ENCODE measurements around the gene RBM6. TPM values are rescaled to one million over a fixed set of nuclear protein-coding genes. Genes with fewer than 3 reads are reported as not detected.

Gene RBM6
- total RNA-seq, 1 experiment from 2014 or later, result 90.7 TPM

- H3K56ac ChIP-seq (ENCODE audit: insufficient read length, low read depth, low read length), result no peak overlapping the region
- no peak overlapping the region for H3K4me2 ChIP-seq (ENCODE audit: insufficient read depth, insufficient read length, low read length)
- H3K9me3 Mint-ChIP-seq, result no peaks in the 10 kb centered on the region
- H2BK15ac ChIP-seq (ENCODE audit: low read depth, low read length), result no peak overlapping the region
- H3K23me2 ChIP-seq (ENCODE audit: insufficient read length, low read depth, low read length, poor library complexity, severe bottlenecking), result no peaks in the 10 kb centered on the region
- H2BK20ac ChIP-seq (ENCODE audit: low read depth, low read length, poor library complexity, severe bottlenecking), result no peak overlapping the region
- H3K79me2 ChIP-seq (ENCODE audit: insufficient read depth, low read length), result no peaks in the 10 kb centered on the region
- H3K23ac ChIP-seq (ENCODE audit: insufficient read length, low read depth, low read length), result no peak overlapping the region
- no peak overlapping the region for H3K18ac ChIP-seq (ENCODE audit: insufficient read length, low read depth, low read length)
- H3K9me3 ChIP-seq (ENCODE audit: control insufficient read depth, low read depth, low read length), result no peaks in the 10 kb centered on the region
- no peak overlapping the region for H3K27ac ChIP-seq (ENCODE audit: insufficient read length, low read depth, low read length)
- no peak overlapping the region for H2BK120ac ChIP-seq (ENCODE audit: low read depth, low read length, poor library complexity, severe bottlenecking)
- no peaks in the 10 kb centered on the region for H4K20me1 ChIP-seq (ENCODE audit: control insufficient read depth, insufficient read depth, insufficient read length)
- H2AFZ ChIP-seq (ENCODE audit: low read length), result no peak overlapping the region
- no peak overlapping the region for H2AK5ac ChIP-seq (ENCODE audit: insufficient read length, low read length)
- no peak overlapping the region for H2BK5ac ChIP-seq (ENCODE audit: insufficient read length, low read length)
- no peaks in the 10 kb centered on the region for H3K27me3 ChIP-seq (ENCODE audit: insufficient read depth, low read length)
- H4K5ac ChIP-seq (ENCODE audit: insufficient read length, low read depth, low read length), result no peak overlapping the region
- H3K79me1 ChIP-seq (ENCODE audit: insufficient read depth, low read depth, low read length, poor library complexity, severe bottlenecking), result no peaks in the 10 kb centered on the region
- no peaks in the 10 kb centered on the region for H3K4me1 ChIP-seq (ENCODE audit: insufficient read depth, low read length)
- no peak overlapping the region for H4K8ac ChIP-seq (replicated peaks; ENCODE audit: insufficient read length, low read depth, low read length)
- H3K14ac ChIP-seq (ENCODE audit: insufficient read depth, low read length), result no peak overlapping the region
- no peak overlapping the region for H2BK12ac ChIP-seq (ENCODE audit: insufficient read length, low read depth, low read length)
- no peak overlapping the region for H3T11ph ChIP-seq (ENCODE audit: low read length)
- H3K4ac ChIP-seq (ENCODE audit: low read depth, low read length), result no peak overlapping the region
- WGBS (ENCODE audit: extremely low coverage, insufficient read length, low lambda C conversion rate), result no CpG with 5 or more reads among the region's 2 CpGs
- H3K4me1 Mint-ChIP-seq, result peaks cover 15 to 24% of the 10 kb centered on the region in 2 experiments
- no peak overlapping the region for H3K9ac ChIP-seq (ENCODE audit: extremely low read depth, insufficient read length, low read length)
- TF ChIP-seq CTCF (conservative IDR thresholded peaks at IDR 0.05), result no peak
- no peak overlapping the region for H4K91ac ChIP-seq (ENCODE audit: insufficient read length, low read depth, low read length)
- H3K27ac Mint-ChIP-seq, result no peak overlapping the region
- H3K27me3 Mint-ChIP-seq (ENCODE audit: low read depth), result no peaks in the 10 kb centered on the region
- no peak overlapping the region for H3K4me3 Mint-ChIP-seq
- H3K36me3 Mint-ChIP-seq (ENCODE audit: insufficient read depth in 1 of 3, low read depth in 3 of 3), result peaks cover 0 to 9% (median 4%) of the 10 kb centered on the region in 3 experiments; a peak in 4 of 7 replicates
- DNase-seq, result no peak
Observed at GRCh38 chr3:49914906-49915305, 25.0 kb upstream of the RBM6 start.
